GM21528 (cell line): Measurements from ENCODE around the gene B3GAT1.

Experiments used
- ATAC-seq: cut with Tn5 transposase; IDR thresholded peaks from one replicate; pipeline ENCODE4 v1.9.1; 2021; ENCODE audit warnings: mild to moderate bottlenecking, moderate library complexity; ENCODE audit not compliant: unreplicated experiment, low FRiP score

The B3GAT1 gene

GRCh38 chr11:134413043-134413825 is 1.2 kb upstream of the B3GAT1 start:
- no peak for ATAC-seq

- no peak for ATAC-seq
These were observed 1.3 kb downstream of the B3GAT1 start for GRCh38 chr11:134410766-134411165.

- ATAC-seq = no peak
These were observed 2.3 kb downstream of the B3GAT1 start for GRCh38 chr11:134409552-134410429.

- no peak for ATAC-seq
These were observed 4.1 kb downstream of the B3GAT1 start for GRCh38 chr11:134407923-134408322.

- ATAC-seq = no peak
These were observed 4.7 kb downstream of the B3GAT1 start for GRCh38 chr11:134407321-134407828.

GRCh38 chr11:134406264-134407185 is 5.5 kb downstream of the B3GAT1 start:
- no peak for ATAC-seq

- ATAC-seq = no peak
These were observed 6.2 kb downstream of the B3GAT1 start for GRCh38 chr11:134405841-134406240.

- ATAC-seq = no peak
These were observed 6.6 kb downstream of the B3GAT1 start for GRCh38 chr11:134405436-134405835.

- ATAC-seq = no peak
These were observed 7.3 kb downstream of the B3GAT1 start for GRCh38 chr11:134404575-134405341.

GRCh38 chr11:134402910-134403309 is 9.1 kb downstream of the B3GAT1 start:
- ATAC-seq = no peak

- no peak for ATAC-seq
These were observed 9.9 kb downstream of the B3GAT1 start for GRCh38 chr11:134401825-134402809.

- ATAC-seq = no peak
These were observed 12.0 kb downstream of the B3GAT1 start for GRCh38 chr11:134399996-134400395.

- ATAC-seq = no peak
These were observed 12.8 kb downstream of the B3GAT1 start for GRCh38 chr11:134399293-134399654.

- no peak for ATAC-seq
These were observed 13.3 kb downstream of the B3GAT1 start for GRCh38 chr11:134398644-134399292.

GRCh38 chr11:134398079-134398444 is 14.0 kb downstream of the B3GAT1 start:
- ATAC-seq = no peak

- ATAC-seq = no peak
These were observed 14.6 kb downstream of the B3GAT1 start for GRCh38 chr11:134397304-134398078.

- ATAC-seq = no peak
These were observed 17.0 kb downstream of the B3GAT1 start for GRCh38 chr11:134395002-134395401.
